ENCODE measurements around the gene NTNG2.

GRCh38 chr9:132247942-132248341 lies 86.1 kb downstream of the NTNG2 start:
- TF ChIP-seq POLR2A (IDR thresholded peaks at IDR 0.05; ENCODE audit: low read depth, low read length) (no peak), POLR2AphosphoS5 (IDR thresholded peaks at IDR 0.05; ENCODE audit: low read depth, low read length) (no peak)
